Liver (tissue), 9 donors: ENCODE data around the gene ESCO1. TPM values are rescaled to one million over a fixed set of nuclear protein-coding genes. Genes with fewer than 3 reads are reported as not detected.

Experiments used
- DNase-seq: peaks from one replicate; pipeline ENCODE4 v3.0.0-alpha.2; 2017; ENCODE audit warnings: low spot score
- H3K27ac ChIP-seq, 2 donors: one replicate each; pipeline ENCODE4 v1.7.0; 2013; ENCODE audit warnings: inconsistent platforms in 2 of 2, low read length in 2 of 2, control low read depth in 1 of 2, low read depth in 1 of 2, mild to moderate bottlenecking in 1 of 2
- H3K27me3 ChIP-seq, 4 donors: one replicate each; pipeline versions ENCODE4 v1.6.1 to v1.7.0; 2013; ENCODE audit warnings: low read length in 3 of 4, inconsistent platforms in 1 of 4, mild to moderate bottlenecking in 1 of 4, moderate library complexity in 1 of 4; ENCODE audit not compliant: control insufficient read depth in 4 of 4, insufficient read depth in 4 of 4
- H3K36me3 ChIP-seq, 4 donors: one replicate each; pipeline versions ENCODE4 v1.6.1 to v1.7.0; 2013; ENCODE audit warnings: low read length in 3 of 4, mild to moderate bottlenecking in 3 of 4, low read depth in 1 of 4, moderate library complexity in 1 of 4; ENCODE audit not compliant: control insufficient read depth in 4 of 4, insufficient read depth in 3 of 4
- H3K4me1 ChIP-seq, 4 donors: one replicate each; pipeline versions ENCODE4 v1.6.1 to v1.7.0; 2013; ENCODE audit warnings: low read length in 3 of 4, mild to moderate bottlenecking in 3 of 4, moderate library complexity in 1 of 4; ENCODE audit not compliant: control insufficient read depth in 4 of 4, insufficient read depth in 4 of 4
- H3K4me3 ChIP-seq, 3 donors: one replicate each; pipeline versions ENCODE4 v1.6.1 to v1.7.0; 2013; ENCODE audit warnings: low read length in 3 of 3, control low read depth in 1 of 3, low read depth in 1 of 3, mild to moderate bottlenecking in 1 of 3
- H3K9ac ChIP-seq, 2 donors: one replicate each; pipeline ENCODE4 v1.7.0; 2013; ENCODE audit warnings: low read length in 2 of 2, mild to moderate bottlenecking in 2 of 2, moderate library complexity in 2 of 2, control low read depth in 1 of 2, low read depth in 1 of 2
- H3K9me3 ChIP-seq, 4 donors: one replicate each; pipeline versions ENCODE4 v1.6.1 to v1.7.0; 2013; ENCODE audit warnings: low read length in 3 of 4; ENCODE audit not compliant: control insufficient read depth in 4 of 4
- ATF3 ChIP-seq: IDR thresholded peaks from 2 replicates; pipeline ENCODE4 v1.6.1; 2016; ENCODE audit warnings: antibody characterized with exemption
- CTCF ChIP-seq: fragments of 150-350 bp; IDR thresholded peaks from 2 replicates; pipeline ENCODE4 v1.5.1; 2017; ENCODE audit warnings: improper control_type of control experiment, low read depth, low read length; ENCODE audit not compliant: missing input control
- EGR1 ChIP-seq, 2 donors: IDR thresholded peaks; 2 replicates each; pipeline ENCODE4 v1.6.1; 2016 to 2018; ENCODE audit warnings: antibody characterized with exemption in 2 of 2, low read depth in 2 of 2
- FOXA1 ChIP-seq: IDR thresholded peaks from 2 replicates; pipeline ENCODE4 v1.6.1; 2016; ENCODE audit warnings: antibody characterized with exemption
- FOXA2 ChIP-seq: IDR thresholded peaks from 2 replicates; pipeline ENCODE4 v1.6.1; 2016; ENCODE audit warnings: antibody characterized with exemption
- HNF4A ChIP-seq, 2 donors: conservative IDR thresholded peaks; 2 replicates each; pipeline ENCODE4 v1.6.1; 2016; ENCODE audit warnings: antibody characterized with exemption in 2 of 2, mild to moderate bottlenecking in 2 of 2
- HNF4G ChIP-seq: IDR thresholded peaks from 2 replicates; pipeline ENCODE4 v1.6.1; 2016; ENCODE audit warnings: antibody characterized with exemption
- JUND ChIP-seq, 2 donors: IDR thresholded peaks; 2 replicates each; pipeline ENCODE4 v1.6.1; 2016; ENCODE audit warnings: antibody characterized with exemption in 2 of 2
- NR2F2 ChIP-seq: IDR thresholded peaks from 2 replicates; pipeline ENCODE4 v1.6.1; 2016; ENCODE audit warnings: antibody characterized with exemption
- REST ChIP-seq: IDR thresholded peaks from 2 replicates; pipeline ENCODE4 v1.6.1; 2016; ENCODE audit warnings: antibody characterized with exemption, mild to moderate bottlenecking
- RXRA ChIP-seq, 2 donors: IDR thresholded peaks; 2 replicates each; pipeline ENCODE4 v1.6.1; 2017 to 2018; ENCODE audit warnings: antibody characterized with exemption in 2 of 2, mild to moderate bottlenecking in 1 of 2
- SP1 ChIP-seq: IDR thresholded peaks from 2 replicates; pipeline ENCODE4 v1.6.1; 2018; ENCODE audit warnings: antibody characterized with exemption, mild to moderate bottlenecking
- TAF1 ChIP-seq: conservative IDR thresholded peaks from 2 replicates; pipeline ENCODE4 v1.6.1; 2016; ENCODE audit warnings: antibody characterized with exemption, mild to moderate bottlenecking
- YY1 ChIP-seq: IDR thresholded peaks from 2 replicates; pipeline ENCODE4 v1.6.1; 2016; ENCODE audit warnings: antibody characterized with exemption, mild to moderate bottlenecking
- ZBTB33 ChIP-seq: IDR thresholded peaks from 2 replicates; pipeline ENCODE4 v1.6.1; 2016; ENCODE audit warnings: antibody characterized with exemption
- WGBS: extraction: QIAGEN DNeasy Blood & Tissue Kit; methylation state at CpG from one replicate; pipeline ENCODE4 v1.1.7; 2013; 5-methylcytosine and 5-hydroxymethylcytosine counted together
- polyA plus RNA-seq, 2 donors: library from polyadenylated mRNA; stranded (reverse) in 1 of 2; unstranded in 1 of 2; fragments of 200-250 nt in 1 of 2; fragments of >200 nt in 1 of 2; fragmentation: Nextera tagmentation in 1 of 2; extraction: Ambion mirVana in 1 of 2; gene quantifications; one replicate each; pipeline versions ENCODE4 v1.2.1 to v1.2.3, GENCODE V29; 2013 to 2015
- total RNA-seq, 2 donors: library from RNA; depleted of rRNA; stranded (reverse); fragments of >200 nt; gene quantifications; one replicate each; pipeline ENCODE4 v1.2.3, GENCODE V29; 2014
- donor health status: healthy.
- donor health status: healthy.
- donor health status: healthy.
- donor health status: healthy.
- donor health status: healthy.

Gene ESCO1
- total and polyA plus RNA-seq, 4 donors, result 3.7 to 10.3 (median 7.6) TPM

- Histone ChIP-seq H3K27ac (no peak overlapping the region), H3K9ac (no peak overlapping the region), H3K36me3 (no peaks in the 10 kb centered on the region), H3K27me3 (no peaks in the 10 kb centered on the region), H3K4me1 (no peaks in the 10 kb centered on the region), H3K9me3 (no peaks in the 10 kb centered on the region), H3K4me3 (no peak overlapping the region)
- DNase-seq, result no peak
- 85% methylated on average over 2 of the region's 2 CpGs for WGBS
- no peak for TF ChIP-seq CTCF
- TF ChIP-seq FOXA1, result no peak
- TF ChIP-seq HNF4G, result no peak
Measured at GRCh38 chr18:21481739-21482138, 118.8 kb downstream of the ESCO1 start.

GRCh38 chr18:21479721-21480120 lies 120.8 kb downstream of the ESCO1 start:
- TF ChIP-seq HNF4A (conservative IDR thresholded peaks at IDR 0.05), result no peak
- no peak for TF ChIP-seq REST
- TF ChIP-seq JUND (IDR thresholded peaks at IDR 0.05), result no peak
- no peak for TF ChIP-seq TAF1
- TF ChIP-seq FOXA1, result no peak
- no peak for TF ChIP-seq YY1
- TF ChIP-seq SP1, result no peak
- TF ChIP-seq ATF3, result no peak
- no peak for TF ChIP-seq ZBTB33
- no peak for TF ChIP-seq NR2F2
- TF ChIP-seq EGR1 (IDR thresholded peaks at IDR 0.05; ENCODE audit: low read depth in 2 of 2), result no peak
- no peak for TF ChIP-seq FOXA2
- no peak for TF ChIP-seq RXRA (IDR thresholded peaks at IDR 0.05)
- TF ChIP-seq HNF4G, result no peak
- DNase-seq, result no peak
- Histone ChIP-seq H3K4me3 (no peak overlapping the region), H3K9ac (no peak overlapping the region), H3K36me3 (no peaks in the 10 kb centered on the region), H3K4me1 (no peaks in the 10 kb centered on the region), H3K9me3 (no peaks in the 10 kb centered on the region), H3K27me3 (no peaks in the 10 kb centered on the region), H3K27ac (no peak overlapping the region)
- WGBS, result 97% methylated on average over 5 of the region's 5 CpGs

Other genes with a start within 250 kb of the ESCO1 start
- 10 to 100 TPM in 1 of 2 donors, 1 to 10 TPM in 1; 3.3 to 10.7 TPM for gene SNRPD1, start 11.6 kb upstream of the ESCO1 start, total RNA-seq
- 10 to 100 TPM in 1 of 2 donors, 1 to 10 TPM in 1; 5.6 to 44.8 TPM for gene SNRPD1, start 11.6 kb upstream of the ESCO1 start, polyA plus RNA-seq
- gene ABHD3, start 104.1 kb upstream of the ESCO1 start, total RNA-seq, result 10 to 100 TPM; 33.0 to 48.9 TPM
- gene ABHD3, start 104.1 kb upstream of the ESCO1 start, polyA plus RNA-seq, result 10 to 100 TPM; 20.0 to 33.5 TPM
- gene MIB1, start 140.1 kb upstream of the ESCO1 start, total RNA-seq, result 10 to 100 TPM; 26.0 to 29.6 TPM
- gene MIB1, start 140.1 kb upstream of the ESCO1 start, polyA plus RNA-seq, result 1 to 10 TPM; 2.7 to 3.9 TPM